ENCODE data around the gene B3GNT4.

DNA sequence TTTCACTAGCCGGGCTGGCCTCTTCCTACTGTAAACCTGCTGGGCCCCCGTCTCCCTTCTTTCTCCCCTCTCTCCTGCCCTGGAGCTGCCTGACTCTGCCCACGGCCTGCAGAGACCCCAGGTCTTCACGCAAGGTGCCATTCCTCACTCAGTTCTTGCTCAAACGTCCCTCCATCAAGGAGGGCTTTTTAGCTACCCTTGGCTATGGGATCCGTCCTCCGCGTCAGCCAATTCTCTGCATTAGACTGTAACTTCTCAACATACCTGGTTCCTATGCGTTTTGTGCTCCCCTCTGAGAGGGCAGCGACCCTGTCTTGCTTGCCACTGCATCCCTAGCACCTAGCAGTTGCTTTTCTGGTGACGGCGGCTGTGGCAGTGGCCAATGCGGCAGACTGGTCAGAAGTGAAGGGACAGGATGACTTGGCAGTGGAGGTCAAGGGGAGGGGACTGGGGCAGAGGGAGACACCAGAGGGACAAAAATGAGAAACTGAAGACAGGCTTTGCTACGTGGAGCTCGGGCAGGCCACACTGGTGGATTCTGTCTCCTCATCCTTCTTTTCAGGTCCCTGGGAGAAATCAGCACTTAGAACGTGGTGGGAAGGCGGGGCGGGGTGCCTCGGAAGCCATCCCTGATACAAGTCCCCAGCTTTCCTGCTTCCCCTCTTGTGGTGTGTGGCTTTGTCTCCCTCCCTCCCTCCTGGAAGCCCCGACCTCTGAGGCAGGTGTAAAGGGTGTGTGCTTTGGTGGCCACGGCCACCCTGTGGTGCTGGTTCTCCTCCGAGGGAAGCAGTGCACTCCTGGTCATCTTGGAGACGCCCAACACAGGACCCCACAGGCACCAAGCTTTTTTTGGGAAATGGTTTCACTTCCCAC, 1.8 kb downstream of the B3GNT4 start:
- TF ChIP-seq ZNF565 (CRISPR knock-in tag; conservative IDR thresholded peaks at IDR 0.05; ENCODE audit: low read depth), result no peak
- no peak for TF ChIP-seq RARB (CRISPR knock-in tag; IDR thresholded peaks at IDR 0.05)
- TF ChIP-seq, protein P1, sequence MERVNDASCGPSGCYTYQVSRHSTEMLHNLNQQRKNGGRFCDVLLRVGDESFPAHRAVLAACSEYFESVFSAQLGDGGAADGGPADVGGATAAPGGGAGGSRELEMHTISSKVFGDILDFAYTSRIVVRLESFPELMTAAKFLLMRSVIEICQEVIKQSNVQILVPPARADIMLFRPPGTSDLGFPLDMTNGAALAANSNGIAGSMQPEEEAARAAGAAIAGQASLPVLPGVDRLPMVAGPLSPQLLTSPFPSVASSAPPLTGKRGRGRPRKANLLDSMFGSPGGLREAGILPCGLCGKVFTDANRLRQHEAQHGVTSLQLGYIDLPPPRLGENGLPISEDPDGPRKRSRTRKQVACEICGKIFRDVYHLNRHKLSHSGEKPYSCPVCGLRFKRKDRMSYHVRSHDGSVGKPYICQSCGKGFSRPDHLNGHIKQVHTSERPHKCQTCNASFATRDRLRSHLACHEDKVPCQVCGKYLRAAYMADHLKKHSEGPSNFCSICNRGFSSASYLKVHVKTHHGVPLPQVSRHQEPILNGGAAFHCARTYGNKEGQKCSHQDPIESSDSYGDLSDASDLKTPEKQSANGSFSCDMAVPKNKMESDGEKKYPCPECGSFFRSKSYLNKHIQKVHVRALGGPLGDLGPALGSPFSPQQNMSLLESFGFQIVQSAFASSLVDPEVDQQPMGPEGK (CRISPR knock-in tag; IDR thresholded peaks at IDR 0.05; ENCODE audit: borderline replicate concordance), result no peak
- no peak for TF ChIP-seq ZFP3 (CRISPR knock-in tag; IDR thresholded peaks at IDR 0.05)
- no peak for TF ChIP-seq ZNF70 (CRISPR knock-in tag; IDR thresholded peaks at IDR 0.05)
- TF ChIP-seq TCF4 (CRISPR knock-in tag; IDR thresholded peaks at IDR 0.05; ENCODE audit: borderline replicate concordance), result no peak
- no peak for TF ChIP-seq ARNTL (CRISPR knock-in tag; IDR thresholded peaks at IDR 0.05; ENCODE audit: borderline replicate concordance, low read depth)
- TF ChIP-seq, protein P2, sequence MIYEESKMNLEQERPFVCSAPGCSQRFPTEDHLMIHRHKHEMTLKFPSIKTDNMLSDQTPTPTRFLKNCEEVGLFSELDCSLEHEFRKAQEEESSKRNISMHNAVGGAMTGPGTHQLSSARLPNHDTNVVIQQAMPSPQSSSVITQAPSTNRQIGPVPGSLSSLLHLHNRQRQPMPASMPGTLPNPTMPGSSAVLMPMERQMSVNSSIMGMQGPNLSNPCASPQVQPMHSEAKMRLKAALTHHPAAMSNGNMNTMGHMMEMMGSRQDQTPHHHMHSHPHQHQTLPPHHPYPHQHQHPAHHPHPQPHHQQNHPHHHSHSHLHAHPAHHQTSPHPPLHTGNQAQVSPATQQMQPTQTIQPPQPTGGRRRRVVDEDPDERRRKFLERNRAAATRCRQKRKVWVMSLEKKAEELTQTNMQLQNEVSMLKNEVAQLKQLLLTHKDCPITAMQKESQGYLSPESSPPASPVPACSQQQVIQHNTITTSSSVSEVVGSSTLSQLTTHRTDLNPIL (CRISPR knock-in tag; IDR thresholded peaks at IDR 0.05; ENCODE audit: low read depth), result no peak
- no peak for TF ChIP-seq SNAI2 (CRISPR knock-in tag; IDR thresholded peaks at IDR 0.05)
- TF ChIP-seq OSR1 (CRISPR knock-in tag; IDR thresholded peaks at IDR 0.05), result no peak
- TF ChIP-seq ISL1 (CRISPR knock-in tag; IDR thresholded peaks at IDR 0.05), result no peak
- no peak for TF ChIP-seq GLIS3 (CRISPR knock-in tag; IDR thresholded peaks at IDR 0.05)
- no peak for TF ChIP-seq TOX (CRISPR knock-in tag; IDR thresholded peaks at IDR 0.05; ENCODE audit: borderline replicate concordance)
- TF ChIP-seq ESRRG (CRISPR knock-in tag; IDR thresholded peaks at IDR 0.05), result no peak
